GM21528 (cell line): ENCODE results near the gene KIF14.
A peak's percentile ranks its signal among the peaks of the same experiment; 100 is the strongest.
"Not testable (repeated sequence)": the region's sequence is repeated elsewhere in the genome, so short reads cannot be mapped to it uniquely, and the experiment has no call there.

Source experiments
- ATAC-seq: cut with Tn5 transposase; IDR thresholded peaks from one replicate; pipeline ENCODE4 v1.9.1; 2021; ENCODE audit warnings: mild to moderate bottlenecking, moderate library complexity; ENCODE audit not compliant: unreplicated experiment, low FRiP score

The KIF14 gene

DNA sequence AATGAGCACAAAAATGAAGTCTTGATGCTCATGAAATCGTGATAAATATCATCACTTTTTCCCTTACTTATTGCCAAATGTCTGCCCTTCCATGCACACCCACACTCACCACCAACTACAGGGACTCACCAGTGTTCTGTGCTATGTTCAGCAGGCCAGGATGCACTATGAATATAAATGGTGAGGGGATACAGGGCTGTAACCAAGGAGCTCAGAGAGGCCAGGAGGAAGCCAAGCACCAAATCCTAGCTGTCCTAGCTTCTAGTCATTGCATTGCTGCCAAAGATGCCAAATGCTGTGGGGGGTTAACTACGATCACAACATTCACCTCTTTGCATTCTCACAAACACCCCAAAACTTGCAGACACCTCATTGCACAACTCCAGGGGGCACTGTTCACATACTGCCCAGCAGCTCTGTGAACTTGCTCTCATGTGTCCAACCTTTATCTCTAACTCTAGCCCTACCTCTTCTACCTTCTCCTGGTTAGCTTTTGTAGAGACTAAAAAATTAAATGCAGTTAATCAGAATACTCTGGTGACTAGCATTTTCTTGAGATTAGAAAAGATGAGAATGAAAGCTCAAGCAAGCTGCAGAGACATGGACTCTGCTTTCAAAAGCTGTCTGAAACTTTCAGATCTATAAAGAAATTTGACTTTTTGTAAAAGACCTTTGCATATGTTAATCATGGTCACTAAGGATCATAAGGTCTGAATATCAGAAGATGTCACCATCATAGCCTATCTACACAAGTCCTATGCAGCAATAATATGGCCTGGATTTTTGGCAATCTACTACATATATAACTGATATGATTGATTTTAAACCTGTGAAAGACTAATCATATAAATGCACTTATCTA lies 13.9 kb upstream of the KIF14 start:
- ATAC-seq, result peak; percentile 53

DNA sequence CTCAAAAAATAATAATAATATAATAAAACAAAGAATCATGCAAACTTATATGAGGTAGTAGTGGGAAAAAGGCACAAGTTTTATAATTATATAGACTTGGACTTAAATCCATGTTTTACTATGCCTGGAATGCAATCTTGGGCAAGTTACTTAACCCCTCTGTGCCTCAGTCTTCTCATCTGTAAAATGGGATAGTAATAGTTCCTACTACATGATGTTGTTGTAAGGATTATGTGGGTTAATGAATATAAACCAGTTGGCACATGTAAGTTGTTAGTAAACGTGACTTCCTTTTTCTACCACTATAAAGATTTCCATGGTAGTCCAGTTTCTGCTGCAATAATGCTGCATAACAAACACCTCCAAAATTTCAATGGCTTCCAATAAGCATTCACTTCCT lies 10.8 kb upstream of the KIF14 start:
- no peak for ATAC-seq

DNA sequence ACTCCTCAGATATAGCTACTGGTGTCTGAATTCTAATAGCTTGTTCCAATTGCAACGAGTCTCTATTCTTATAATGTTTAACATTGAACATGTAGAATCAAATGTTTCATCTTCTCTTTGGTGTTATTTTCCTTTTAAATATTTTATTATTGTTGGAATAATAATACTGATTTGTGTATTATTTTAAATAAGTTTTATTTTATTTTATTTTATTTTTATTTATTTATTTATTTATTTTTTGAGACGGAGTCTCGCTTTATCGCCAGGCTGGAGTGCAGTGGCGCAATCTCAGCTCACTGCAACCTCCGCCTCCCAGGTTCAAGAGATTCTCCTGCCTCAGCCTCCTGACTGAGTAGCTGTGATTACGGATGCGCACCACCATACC lies 10.0 kb upstream of the KIF14 start:
- not testable (repeated sequence) for ATAC-seq

DNA sequence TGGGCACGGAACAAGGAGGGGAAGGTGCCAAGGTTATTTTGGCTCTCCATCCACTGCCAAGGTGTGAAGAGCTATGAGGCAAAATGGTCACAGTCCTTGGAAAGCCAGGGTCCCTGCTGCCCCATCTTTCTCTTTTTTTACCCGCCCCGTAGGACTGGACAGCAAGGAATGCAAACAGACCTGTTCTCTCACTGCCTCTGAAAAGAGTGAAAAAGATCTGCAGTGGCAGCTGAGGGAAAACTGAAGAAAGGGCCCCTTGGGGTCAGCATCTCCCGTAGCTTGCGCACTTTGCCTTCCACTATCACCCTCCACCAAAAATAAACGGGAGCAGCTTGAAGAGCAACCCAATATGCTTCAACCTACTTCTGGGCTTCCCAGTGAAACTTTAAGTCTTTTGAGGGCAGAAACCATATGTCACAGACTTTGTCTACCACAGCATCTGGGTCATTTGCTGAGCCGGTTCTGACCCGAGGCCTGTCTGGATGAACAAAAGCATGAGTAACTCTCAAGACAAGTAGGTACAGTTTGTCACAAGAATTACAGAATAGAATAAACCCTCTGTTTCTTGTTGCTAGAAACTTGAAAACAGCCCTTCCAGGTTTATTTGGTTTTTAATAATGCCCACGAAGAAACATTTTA lies 9.4 kb upstream of the KIF14 start:
- ATAC-seq, result no peak

DNA sequence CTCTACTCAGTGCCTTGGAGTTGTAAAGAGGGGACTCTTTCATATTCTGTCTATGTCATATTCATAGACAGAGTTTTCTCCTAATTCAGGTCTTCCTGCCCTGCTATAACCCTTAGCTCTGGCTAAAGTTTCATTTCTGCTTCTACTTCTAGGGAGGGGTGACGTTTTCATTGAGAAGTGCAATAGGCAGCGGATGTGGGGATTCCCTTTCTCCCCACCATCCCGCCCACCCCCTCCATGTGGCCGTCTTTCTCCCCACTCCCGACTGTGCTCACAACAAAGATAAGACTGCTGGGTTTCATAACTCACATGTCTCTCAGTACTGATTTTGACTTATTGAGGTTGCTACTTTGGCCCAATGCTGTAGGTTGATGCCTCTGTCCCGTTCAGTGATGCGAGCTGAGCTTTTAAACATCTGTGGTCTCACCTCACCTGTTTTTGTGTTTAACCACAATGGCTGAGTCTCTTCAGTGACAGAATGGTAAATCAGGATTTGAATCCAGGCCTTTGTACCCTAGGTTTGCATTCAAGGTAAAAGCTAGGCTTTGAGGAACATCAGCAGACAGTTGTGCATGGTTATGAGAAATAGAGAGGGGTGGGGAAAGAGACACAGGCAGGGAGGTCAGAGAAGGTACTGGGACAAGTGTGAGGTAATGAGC lies 7.8 kb upstream of the KIF14 start:
- peak; percentile 85 for ATAC-seq

DNA sequence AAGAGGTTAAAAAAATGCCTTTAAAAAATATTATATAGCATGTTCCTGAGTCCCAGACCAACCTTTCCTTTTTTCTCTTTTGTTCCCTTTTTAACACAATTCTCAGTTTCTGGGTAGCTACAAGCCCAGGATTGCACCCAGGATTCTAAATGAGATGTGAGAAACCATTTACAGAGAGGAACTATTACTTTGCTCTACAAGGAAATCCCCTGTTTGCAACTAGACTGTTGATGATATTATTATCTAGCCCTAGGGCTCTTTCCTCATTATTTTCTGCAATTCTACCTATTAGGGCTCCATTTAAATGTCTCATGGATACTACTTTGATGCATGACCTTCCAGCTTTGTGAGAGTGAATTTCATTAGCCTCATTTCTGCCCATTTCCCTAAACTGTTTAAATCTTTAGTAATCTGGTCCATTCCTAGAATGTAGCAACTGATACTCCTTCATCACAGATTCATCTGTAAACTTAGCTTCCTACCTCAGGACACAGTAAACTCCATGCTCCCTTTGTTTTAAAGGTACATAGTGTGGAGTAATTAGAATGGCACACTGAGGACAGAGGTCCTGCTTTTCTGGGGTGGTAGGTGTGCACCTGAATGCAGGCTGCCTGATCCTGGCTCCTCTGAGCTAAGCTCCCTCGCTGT lies 7.1 kb upstream of the KIF14 start:
- no peak for ATAC-seq

DNA sequence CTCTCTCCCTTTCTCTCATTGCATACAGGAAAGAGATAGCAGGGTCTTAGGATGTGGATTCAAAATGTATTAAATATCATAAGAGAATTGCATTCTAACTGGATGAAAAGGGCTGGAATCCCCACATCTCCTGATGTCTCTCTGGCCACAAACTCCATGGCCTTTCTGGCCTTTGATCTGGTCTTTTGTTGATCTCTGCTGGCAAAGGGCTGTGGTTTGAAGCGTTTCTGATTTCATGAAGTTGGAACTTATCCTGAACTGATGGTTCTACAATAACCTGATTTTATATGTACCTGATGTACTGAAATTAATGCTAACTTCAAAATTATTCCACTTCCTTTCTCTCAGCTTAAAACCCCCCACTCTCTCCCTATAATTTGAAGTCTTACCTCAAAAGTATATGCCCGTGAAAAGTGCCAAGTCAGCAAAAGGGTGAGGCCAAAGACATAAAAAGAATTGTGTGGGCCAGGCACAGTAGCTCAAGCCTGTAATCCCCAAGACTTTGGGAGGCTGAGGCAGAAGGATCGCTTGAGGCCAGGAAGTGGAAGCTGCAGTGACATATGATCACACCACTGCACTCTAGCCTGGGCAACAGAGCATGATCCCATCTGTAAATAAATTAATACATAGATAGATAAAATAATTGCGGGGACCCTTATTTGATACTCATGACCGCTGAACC lies 6.4 kb upstream of the KIF14 start:
- no peak for ATAC-seq

DNA sequence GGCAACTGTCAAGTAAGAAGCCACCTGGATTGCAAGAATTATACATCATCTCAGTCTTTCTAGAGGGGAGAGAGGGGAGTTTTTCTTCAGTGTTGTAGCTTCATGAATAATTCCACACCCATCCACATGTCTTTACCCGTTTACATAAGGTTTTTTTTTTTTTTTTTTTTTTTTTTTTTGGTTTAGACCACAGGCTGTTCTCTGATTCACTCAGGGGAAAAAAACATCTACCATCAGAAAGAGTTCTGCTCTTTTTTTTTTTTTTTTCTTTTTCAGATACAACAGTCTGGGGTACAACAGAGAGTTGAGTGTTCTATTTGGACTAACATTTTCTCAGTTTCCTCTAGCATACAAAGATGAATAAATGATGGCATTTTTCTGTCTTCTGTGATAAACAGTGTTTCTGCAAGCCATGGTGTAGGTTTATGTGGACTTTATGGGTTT lies 4.9 kb upstream of the KIF14 start:
- no peak for ATAC-seq

DNA sequence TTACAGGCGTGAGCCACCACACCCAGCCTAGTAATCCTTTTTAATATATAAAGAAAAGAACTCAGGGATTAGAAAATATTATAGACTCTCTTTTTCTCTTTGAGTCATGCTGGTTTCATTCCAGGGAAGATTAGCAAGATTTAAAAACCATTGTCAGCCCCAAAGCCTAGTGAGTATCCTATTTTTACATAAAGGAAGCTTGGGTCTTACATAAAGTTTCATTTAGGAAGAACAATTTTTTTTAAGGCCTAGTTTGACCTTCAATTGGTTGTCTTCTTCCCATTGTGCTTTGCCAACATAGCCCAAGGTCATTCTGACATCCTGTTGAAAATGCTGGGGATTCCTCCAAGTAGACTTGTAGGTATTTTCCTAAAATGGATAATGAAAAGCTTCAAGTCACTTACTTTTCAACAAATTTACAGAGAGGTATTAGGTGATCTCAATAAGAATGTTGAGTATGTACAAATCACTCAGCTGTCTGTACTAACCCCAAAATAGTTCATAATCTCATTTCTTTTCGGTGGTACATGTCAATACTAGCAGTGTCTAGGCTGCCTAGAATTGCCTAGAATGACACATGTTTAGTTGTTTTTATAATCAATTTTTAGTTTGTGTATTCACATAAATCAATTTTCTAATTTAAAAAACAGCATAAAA lies 4.3 kb upstream of the KIF14 start:
- no peak for ATAC-seq

DNA sequence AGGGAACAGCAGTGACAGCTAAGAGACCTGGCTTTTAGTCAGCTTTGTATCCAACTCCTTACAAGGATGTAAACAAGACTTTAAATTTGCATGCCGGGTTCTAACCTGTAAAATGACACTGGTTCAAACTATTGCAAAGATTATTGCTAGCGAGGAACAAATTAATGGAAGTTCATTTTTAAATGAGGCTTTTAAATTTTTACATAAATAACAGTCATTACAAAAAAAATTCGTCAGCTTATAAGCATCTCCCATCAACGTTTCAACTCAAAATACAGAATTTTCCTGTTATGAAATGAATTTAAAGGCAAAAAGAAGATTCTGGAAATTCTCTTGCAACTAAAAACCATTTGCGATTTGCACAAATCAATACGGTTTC lies 668 bp downstream of the KIF14 start:
- ATAC-seq, result no peak

DNA sequence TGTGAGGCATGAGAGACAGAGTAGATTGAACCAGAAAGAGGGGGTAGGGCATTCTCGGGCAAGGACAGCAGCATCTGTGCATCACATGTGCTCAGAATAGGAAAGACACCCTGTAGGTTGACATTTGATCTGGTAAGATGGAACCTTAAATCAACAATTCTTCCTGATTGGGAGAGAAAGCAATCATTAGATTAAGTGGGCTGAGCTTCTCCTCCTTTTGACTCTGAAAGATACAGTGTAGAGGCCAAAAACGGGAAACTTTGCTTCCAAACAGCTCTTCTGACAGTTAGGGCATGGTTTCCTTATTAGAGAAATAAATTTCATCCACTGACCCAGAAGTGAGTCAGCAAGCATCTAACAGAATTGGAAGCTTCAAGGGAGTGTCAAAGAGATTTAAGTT lies 9.7 kb downstream of the KIF14 start:
- no peak for ATAC-seq

DNA sequence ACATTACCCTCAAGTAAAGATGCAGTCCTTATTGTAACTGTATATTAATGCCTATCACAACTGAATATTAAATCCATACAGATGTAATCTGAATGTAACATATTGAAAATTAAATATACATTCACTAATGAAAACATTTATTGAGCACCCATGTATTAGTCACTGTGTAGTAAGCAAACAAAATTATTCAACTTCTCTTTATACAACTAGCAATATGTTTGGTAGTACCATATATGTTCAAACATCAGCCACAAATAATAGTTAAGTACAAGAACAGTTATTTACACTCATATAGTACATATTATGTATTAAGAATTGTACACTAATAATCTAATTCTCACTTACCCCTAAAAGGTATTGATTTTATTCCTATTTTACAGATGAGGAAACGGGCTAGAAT lies 17.9 kb downstream of the KIF14 start:
- no peak for ATAC-seq

DNA sequence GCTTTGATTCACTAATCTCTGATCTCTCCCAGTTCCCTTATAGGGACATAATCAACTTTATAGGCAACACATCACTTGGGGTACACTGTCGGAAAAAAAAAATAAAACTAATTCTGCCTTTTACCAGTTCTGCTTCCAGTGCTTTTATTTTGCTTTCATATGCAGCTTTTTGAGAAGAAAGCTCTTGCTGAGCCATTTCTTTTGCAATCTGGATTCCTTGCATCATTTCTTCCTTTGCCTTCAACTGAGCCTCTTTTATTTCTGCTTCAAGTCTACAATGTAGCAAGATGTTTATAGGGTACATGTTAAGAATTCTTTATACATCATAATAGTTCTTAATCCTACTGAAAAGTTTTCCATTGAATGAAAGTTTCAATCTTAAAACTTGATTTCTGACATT lies 30.6 kb downstream of the KIF14 start:
- ATAC-seq, result no peak

DNA sequence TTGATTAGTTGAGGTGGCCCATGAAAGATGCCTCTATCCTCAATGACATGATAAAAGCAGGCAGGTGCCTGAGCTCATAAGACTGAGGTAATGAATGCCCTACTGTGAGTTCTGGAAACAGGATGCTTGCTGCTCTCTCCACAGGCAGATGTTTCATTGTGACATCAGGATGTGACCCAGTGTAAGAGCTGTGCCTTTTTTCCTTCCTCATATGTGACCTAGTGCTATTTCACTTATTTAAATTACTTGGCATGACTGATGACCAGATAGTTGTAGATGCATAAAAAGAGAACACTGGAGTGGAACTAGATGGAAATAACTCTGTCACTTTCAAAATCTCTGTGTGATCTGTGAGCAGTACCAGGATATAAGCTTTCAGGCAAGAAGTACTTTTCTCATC lies 31.9 kb downstream of the KIF14 start:
- ATAC-seq, result no peak

DNA sequence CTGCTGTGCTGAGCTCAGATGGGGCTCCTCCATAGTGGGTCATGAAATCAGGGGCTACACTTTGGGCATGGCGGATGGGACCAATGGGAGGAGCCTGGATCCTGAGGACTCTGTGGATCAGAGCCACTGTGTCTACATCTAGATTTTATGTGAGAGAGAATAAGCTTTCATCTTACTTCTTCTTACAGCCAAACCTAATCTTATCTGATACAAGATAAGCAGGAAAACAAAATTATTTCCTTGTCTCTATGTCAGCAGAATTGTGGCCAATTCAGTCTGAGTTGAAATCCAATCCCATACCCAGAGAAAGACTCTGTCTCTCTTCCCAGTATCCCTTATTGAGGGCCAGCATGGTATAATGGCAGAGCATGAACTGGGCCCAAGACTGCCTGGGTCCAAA lies 56.2 kb downstream of the KIF14 start:
- ATAC-seq, result no peak

DNA sequence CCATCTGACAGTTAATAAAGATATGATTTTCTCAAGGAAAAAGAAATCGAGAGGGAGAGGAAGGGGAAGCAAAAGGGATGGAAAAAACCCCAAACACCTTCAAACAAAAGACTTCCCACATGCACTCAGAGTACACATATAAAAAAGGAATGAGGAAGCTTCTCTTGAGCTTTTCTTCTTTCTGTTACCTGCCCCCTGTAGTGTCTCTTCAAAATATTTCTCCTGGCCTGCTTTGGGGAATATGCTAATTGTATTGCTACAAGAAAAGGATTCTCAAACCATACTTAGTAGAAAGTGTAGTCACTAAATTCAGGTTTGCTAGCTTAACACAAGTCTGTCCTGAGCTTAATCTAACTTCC lies 58.7 kb downstream of the KIF14 start:
- ATAC-seq, result no peak

DNA sequence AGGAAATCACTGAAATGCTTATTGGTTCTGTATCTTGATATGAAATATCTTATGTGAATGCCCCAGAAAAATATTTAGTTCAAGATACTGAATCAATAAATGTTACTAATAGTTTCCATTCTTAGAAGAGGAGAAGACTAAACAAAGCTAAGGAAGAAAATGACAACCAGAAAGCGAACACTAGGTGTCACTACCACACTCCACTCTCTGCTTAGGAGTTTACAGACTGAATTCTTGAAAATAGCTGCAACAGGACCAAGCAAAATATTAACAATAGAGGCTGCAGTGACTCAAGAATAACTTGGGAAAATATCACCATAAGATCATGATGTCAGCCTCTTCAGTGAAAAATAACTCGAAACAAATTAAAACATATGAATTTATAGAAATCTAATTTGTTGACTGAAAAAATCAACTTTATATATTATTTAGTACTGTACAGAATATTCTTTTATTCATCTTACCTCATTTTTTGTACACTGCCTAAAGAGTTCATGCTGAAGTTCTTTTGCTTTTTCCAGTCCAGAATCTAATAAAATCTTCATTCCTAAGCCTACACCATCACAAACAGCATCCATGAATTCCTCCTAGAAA lies 61.6 kb downstream of the KIF14 start:
- no peak for ATAC-seq

DNA sequence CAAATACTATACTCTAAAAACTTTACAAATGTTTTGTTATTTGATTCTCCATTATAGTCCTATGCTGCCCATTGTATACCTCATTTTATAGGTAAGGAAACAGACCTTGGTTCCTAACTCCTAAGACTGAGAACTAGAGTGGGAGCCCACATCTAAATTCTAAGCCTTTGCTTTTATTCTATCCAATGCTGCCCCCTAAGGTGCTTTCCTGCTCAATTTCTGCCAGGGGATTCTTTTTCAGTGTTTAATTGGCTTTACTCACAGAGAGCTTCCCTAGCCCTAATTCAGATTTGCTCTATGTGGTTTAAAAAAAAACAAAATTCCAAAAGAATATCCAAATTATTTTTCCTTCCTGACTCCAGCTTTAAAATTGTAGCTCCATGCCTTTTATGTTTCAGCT lies 64.5 kb downstream of the KIF14 start:
- no peak for ATAC-seq

DNA sequence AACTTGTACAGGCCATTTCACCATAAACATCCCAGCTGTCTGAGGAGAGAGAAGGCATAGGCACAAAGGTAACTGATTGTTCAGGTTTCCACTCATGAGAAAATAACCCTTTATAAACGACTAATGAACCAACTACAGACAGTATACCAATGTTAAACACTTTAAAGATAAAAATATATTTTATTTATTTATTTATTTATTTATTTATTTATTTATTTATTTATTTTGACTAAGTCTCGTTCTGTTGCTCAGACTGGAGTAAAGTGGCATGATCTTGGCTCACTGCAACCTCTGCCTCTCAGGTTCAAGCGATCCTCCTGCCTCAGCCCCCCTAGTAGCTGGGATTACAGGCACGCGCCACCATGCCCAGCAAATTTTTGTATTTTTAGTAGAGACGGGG lies 67.8 kb downstream of the KIF14 start:
- not testable (repeated sequence) for ATAC-seq

DNA sequence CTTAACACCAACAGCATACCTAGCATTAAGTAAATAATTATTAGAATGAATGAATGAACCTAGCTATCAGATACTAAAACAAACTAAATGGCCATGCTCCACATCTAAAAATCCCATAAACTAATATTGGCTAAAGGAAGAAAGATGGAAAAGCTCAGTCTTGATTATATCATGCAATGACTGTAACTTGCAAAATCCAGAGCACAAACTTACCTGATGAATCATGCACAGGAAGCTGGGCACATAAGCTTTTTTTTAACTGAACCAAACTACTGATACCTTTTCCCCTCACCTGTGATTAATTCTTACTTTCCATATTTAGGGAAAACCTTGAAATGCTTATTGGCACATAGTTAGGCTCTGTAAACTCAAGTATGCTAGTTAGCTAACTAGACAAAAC lies 70.2 kb downstream of the KIF14 start:
- no peak for ATAC-seq
